Myocyte (in vitro differentiated cells): ENCODE data around the gene KLF6. TPM values are rescaled to one million over a fixed set of nuclear protein-coding genes. Genes with fewer than 3 reads are reported as not detected.

Experiments used
- DNase-seq: peaks from one replicate; pipeline ENCODE4 v3.0.0-alpha.2; 2012; ENCODE audit warnings: low read depth
- total RNA-seq: library from RNA; depleted of rRNA; stranded (reverse); fragments of >200 nt; gene quantifications from 2 replicates; pipeline ENCODE4 v1.2.3, GENCODE V29; 2014

Gene KLF6
- total RNA-seq, 1 donor from 2014 or later = 14.9 TPM

DNA sequence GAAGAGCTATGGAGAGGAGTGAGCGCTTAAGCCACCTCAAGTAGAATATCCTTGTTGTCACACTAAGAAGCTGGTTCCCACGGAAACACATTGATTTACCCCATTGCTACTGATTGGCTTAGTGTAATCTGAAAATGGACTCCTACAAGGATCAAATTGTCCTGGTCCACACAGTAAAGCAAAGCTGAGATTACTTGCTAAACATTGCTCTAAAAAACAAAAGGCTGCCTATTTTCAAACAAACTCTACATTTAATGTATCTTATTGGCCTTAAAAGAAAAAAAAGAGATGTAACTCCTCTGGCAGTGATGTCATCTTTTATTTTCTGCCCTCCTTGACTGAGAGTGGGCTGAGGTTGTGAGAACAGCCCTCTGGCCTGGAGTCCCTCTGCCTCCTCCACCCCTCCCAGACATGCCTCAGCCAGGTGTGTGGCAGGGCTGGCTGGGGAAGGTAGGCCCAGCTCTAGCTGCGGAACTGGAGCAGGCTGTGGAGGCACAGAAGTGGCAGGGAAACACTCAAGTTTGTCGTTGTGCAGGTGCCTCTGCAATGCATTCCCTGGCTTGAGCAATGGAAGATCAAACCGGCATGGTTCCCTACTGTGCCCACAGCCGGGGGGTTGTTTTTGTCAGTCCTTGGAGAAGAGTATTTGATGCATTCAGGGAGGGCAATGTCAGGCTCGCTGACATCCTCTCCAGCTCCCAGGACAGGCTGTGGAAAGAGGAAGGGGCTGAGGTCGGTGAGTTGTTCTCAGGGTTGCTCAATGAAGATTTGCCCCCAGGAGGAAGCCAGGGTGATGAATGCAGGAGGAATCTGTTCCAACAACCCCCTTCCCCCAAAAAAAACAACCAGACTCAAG lies 9.1 kb downstream of the KLF6 start:
- peak; percentile 65 for DNase-seq

DNA sequence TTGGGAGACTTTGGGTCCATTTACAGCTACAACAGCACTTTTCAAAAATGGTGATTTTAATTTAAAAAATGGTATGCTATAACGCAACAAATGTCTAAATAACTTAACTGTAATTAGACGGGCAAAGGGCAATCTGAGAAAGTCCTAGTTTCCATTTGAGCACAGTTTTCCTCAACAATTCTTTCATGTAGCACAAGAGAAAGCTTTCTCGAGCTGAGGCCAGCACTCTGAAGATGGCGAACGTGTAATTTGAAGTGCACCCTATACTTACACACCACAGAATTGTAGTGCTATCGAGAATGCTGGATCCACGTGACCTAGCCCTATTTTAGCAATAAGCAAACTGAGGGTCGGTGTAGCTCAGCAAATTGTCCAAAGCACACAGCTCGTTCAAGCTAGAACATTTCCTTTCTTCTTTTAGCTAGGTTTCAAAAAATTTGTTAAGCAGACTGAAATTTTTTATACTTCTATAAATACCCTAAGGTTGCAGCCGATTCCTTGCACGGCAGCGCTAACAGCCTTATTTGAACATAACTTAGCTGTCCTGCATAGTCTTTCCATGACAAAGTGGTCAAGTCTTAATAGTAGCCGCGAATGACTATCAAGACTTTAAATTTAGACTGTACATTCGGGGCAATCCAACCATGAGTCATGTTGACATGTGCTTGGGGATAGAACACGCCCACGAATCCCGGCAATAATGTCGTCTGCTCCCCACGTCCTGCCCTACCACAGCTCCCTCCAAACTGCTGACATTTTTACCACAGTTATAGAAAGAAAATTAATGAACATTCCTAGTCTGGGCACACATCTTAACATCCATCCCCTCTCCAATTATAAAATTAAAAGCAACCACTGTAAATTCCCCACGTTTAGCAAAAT lies 10.0 kb downstream of the KLF6 start:
- peak; percentile 88 for DNase-seq

DNA sequence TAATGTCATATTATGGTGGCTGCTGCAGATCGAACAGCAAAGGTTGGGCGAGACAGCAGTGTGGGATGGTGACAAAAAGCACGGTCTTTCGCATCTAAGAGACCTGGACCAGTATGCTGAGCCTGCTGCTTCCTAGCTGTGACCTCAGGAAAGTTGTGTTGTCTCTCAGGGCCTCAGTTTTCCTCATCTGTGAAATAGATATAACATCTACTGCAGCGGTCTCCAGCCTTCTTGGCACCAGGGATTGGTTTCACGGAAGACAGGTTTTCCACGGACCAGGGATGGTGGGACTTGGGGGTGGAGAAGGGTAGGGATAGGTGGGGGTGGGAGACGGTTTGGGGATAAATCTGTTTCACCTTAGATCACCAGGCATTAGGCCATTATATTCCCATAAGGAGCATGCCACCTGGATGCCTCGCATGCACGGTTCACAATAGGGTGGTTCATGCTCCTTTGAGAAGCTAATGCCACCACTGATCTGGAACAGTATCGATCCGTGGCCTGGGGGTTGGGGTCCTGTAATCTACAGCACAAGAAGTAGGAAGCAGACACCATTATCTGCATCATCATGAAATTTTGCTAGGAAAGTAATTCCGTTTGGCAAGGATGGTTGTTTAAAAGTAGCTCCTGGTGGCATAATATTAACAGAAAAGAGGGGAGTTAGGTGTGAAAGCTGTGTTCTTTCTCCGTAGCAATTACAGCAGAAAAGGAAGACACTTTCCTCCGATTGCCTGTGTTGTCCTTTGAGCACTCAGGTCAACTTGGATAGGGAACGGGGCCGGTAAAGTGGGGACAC lies 10.8 kb downstream of the KLF6 start:
- no peak for DNase-seq

DNA sequence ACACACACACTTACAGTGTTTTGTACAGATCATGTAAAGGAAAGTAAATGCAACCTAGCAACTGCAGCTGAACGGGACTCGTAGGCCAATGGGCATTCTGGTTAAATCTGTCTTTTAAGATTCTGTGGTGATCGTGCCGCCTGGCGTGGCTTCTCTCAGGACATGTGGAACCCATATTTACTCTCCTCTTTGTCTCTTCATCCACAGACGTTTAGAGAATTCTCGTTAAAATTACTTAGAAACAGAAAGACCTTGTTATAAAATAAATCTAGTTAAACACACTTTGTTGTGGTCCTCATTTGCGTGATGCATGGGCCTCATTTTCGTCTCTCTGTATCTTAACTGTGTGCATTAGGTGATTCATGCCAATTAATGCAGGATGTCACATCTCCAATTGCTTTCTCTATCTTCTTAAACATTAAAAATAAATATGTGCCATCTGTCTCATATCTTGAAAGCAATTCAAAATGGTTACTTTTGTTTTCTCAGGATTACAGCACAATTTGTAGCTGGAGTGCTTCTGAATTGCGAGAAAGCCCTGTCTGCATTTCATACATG lies 11.5 kb downstream of the KLF6 start:
- no peak for DNase-seq

DNA sequence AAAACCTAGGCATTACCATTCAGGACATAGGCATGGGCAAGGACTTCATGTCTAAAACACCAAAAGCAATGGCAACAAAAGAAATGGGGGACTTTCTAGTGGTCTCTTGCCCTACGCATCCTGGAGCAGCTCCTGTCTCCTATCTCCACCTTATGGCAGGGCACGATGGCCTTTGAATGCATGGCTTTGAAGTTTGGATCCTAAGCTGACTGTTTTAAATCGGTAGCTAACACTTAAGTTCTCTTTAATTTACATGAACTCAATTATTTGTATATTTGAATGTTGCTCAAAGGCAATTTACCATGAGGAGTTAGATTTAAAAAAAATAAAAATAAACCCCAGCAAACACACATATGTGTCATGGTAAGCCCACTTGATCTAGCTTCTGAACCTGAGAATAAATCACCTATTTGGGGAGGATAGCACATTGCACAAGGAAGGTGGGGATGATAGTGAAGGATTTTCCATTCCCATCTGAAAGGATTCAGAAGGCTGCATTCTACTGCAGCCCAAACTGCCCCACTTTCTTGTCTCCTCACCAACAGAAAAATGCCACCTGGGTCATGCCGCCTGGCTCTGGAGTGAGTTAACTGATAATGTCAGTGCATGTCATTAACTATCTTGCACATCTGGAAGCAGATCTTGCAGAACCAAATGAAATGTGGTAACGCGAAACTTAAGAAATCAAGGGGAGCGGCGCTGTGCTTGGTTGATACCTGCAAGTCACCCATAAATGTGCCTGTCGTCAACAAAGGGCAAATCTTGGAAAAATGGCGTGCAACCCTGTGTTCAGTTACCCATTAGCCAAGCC lies 12.4 kb downstream of the KLF6 start:
- DNase-seq = no peak

DNA sequence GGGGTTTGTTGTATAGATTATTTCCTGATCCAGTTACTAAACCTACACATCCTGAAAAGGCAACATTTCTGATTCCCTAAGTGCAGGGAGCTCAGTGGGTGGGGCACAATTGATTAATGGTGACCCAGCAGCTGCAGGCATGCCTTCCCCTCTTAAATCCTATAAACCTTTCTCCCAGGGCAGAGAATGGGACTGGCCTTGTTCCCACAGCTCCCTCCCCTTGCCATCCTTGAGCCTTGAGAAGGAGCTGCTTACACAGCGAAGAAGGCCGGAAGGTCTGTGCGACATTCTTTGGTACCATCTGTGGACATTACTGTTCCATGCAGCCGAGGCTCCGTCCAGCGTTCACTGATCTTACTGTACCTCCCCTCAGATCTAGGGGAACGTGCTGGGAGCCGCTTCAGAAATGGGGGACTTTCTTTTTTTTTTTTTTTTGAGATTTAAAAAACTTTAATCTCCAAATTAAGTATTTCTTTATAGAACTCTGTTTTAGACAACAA lies 14.3 kb downstream of the KLF6 start:
- no peak for DNase-seq

DNA sequence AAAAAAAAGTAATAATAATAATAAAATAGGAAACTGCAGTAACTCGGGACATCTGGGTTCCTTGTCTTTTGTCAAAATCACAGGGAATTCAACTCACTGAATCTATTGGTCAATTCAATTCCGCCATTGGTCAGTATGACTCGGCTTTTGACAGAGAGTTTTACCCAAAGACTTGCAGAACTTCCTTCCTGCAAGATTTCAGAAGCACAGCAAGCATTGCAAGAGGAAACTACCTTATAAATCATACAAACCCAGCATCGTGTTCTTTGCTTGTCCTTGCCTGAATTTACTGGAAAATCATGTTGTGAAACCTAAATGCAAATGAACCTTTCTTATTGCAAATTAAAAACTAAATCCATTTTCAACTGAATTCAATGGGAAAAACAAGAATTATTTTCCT lies 15.5 kb downstream of the KLF6 start:
- no peak for DNase-seq

DNA sequence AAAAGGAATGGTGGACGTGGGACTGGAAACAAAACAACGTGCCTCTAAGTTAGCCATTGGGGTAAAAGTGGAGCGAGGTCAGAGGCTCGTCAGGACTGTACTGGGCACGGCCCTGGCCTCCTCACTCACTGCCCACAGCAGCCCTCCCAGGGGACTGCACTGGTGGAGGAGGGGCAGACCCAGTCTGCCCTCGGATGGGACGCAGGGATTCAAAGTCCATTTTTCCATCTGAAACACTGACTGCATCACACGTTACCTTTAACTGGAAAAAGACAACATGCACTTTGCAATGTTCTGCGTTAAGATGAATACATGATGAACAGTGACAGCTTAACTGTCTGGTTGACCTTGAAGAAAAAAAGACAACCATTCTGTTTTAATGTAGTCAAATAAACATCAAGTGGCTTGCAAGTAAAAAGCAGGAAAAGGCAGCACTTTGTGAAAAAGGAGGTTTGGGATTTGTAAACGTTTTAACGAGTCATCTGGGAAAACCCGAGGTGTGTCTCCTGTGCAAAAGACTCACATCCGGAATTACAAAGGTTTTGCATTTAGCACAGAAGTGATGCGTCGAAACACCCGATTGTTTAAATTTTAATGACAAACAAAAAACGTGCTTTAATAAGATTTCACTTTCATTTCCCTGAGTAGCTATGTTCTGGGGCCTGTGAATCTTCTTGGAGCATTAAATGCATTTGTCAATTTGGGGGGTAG lies 18.8 kb downstream of the KLF6 start:
- no peak for DNase-seq

DNA sequence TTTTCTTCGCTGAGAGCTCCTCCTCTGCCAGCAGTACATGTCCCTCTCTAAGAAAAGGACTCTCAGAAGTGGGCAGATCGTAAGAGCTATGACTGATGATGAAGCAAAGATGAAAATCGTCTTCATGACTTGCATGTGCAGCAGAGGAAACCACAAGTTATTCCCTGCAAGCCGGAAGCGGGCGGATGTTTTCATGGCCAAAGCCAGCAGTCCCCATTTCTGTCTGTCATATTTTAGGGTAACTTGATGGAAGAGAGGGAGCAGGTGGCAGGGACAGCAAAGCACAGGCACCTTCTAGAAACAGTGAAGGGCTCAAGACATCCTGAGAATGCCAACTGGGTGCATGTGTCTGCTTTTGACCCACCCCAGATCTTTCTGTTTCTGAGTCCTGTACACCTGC lies 19.9 kb downstream of the KLF6 start:
- DNase-seq = peak; percentile 40

DNA sequence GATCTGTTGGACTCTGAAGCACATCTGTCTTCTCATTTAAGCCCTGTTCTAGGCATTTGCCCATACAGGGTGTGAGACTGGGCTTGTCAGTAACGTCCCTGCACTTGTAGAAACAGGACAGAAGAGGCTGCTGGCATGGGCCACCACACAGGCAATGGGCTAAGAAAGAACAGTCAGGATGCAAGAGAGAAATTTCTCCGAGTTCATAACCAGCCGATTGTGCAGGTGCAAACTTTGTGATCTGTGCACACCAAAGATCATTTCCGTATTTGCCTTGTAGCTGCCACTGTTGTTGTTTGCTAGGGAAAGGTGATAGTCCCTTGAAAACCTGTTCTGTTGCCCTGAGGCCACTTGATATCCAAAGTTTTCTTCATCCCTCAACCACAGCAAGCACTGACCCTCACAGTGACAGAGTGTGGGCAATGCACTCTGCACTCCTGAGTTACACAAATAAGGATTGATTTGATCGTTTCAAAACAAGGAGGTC lies 20.3 kb downstream of the KLF6 start:
- DNase-seq = no peak

DNA sequence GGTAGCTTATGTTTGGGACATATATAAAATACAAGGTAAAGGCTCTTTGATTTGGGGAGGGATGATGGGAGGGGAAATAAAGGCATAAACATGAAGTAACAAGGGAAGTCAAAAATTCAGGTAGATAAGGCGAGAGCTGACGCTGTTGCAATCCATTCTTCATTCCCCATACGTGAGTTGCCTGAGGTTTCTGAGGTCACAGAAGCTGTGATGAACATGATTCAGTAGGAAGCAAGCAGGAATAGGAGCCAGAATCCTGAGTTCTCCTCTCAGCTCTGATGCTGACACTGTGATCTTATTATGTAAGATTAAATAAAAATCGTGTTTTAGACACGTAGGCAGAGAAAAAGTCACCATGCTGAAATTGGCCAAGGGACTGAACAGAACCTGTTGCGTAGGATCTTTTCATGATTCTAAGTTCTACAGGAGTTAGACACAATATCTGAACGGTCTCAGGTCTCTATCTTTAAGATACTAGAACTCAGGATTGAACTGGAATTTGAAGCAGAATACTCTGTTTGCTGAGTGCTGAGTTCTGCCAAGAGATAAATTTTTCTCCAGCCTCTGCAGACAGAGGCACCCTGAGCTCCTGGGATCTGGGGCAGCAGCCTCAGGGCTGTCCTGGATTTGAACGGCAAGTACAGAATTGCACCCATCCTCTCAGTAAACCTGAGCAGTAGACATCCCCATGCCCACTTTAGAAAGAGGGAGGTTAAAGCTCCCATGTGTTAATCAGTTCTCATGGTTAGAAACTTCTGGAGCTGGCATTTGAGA lies 21.0 kb downstream of the KLF6 start:
- peak; percentile 58 for DNase-seq

DNA sequence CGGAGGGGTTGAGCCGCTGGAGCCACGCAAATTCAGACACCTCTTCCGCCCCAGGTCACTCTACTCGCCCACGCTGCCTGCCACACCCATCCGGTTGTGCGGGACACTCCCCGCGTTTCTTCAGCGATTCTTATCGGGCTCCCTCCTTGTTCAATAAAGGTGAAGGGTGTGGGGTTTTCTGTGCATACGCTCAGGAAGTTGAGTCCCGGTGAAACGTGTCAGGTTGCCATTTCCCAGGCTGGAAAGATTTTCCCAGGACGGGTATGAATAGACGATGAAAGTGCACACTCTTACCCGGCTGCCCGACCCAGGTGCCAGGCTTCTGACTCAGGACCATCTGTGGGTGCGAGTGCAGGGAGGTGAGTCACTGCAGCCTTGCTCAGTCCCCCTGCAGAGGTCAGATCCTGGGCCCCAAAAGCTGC lies 22.0 kb downstream of the KLF6 start:
- peak; percentile 61 for DNase-seq

DNA sequence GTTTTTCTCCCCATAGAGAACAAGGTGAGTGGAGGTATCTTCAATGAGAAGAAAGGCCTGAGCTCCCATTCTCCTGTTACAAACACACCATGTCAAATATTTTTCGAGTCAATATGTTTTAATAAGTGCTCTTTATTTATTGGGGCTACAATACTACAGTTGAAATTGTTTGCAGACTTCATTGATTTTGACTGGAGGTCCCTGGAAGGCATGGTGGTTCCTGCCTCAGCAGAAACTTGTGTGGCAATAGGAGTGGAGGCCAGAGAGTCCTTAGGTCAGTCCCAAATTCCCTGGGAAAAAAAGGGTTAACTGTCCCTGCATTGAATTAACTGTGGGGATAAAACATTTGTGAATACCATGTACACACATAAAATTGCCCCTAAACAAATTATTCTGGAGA lies 22.7 kb downstream of the KLF6 start:
- DNase-seq = no peak

DNA sequence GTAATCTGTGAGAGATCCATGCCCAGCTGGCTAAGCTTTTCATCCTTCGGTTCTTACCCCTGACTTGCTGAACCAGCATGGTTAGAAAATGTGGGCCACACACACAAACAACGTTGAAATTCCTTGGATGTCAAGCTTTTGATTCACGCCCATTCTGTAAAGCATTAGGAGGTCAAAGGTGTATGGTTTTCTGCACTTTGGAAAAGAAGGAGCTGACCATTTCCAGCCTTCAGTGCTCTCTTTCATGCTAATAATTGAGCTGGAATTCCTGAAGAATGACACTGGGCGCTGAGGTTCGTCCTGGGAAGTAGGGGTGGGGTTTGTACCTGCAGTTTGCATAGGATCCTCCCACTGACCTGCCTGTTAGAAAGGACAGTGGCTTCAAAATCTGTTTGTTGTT lies 23.1 kb downstream of the KLF6 start:
- DNase-seq = no peak

DNA sequence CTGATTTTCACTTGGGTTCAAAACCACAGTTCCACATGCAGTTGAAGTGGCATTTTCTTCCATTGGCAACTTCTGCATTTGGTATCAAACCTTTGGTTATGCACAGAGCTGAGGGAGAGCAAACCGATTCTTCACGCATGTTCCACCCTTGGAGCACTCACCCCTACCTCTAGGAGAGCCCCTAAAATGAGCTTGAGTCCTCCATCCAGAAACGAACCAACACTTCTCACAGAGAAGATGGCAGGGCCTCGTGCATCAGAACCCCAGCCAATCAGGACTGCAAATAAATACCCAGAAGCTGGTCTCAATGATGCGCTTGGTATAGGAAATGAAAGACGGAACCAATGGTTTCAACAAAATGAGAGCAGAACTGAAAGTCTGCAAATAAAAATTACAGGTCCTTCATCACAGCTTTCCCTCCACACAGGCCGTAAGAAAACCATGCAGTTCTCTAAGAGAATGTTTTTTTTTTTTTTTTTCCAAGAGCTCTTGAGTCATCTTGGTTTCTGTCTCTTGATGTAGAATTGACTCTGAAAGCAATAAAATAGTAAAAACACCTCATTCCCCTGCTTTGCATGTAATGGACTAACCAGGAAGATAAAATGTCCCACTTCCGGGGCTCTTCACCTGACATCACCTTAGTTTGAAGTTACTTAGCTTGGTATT lies 23.9 kb downstream of the KLF6 start:
- no peak for DNase-seq

DNA sequence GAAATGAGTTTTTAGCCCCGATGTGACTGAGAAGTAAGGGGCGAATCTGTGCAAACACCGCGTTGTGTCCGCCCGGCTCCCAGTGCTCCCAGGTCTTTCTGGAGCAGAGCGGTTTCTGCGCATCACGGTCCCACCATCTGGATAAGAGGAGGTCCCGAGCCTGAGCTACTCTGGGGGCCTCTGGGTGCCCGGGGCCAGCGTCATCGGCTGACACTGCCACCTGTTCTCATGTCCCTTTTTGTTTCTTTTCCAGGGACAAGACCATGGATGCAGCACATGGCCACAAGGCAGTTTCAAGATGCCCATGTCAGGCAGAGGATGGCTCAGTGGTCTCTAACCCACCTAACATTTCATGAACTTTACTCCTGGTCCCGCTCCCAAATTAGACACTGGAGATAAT lies 24.9 kb downstream of the KLF6 start:
- no peak for DNase-seq

DNA sequence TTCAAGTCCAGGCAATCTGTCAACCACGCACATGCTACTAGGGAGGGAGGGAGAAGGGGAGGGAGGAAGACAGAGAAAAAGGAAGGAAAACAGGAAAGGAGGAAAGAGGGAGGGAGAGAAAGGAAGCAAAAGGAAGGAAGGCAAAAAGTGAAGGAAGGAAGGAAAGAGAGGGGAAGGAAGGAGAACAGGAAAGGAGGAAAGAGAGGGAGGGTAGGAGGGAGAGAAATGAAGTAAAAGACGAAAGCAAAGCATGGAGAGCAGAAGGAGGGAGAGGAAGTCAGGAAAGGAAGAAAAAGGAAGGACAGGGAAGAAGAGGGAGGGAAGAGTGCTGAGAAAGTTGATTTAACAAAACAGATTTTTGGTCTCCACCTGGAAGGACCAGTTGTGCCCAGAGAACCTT lies 25.6 kb downstream of the KLF6 start:
- no peak for DNase-seq

DNA sequence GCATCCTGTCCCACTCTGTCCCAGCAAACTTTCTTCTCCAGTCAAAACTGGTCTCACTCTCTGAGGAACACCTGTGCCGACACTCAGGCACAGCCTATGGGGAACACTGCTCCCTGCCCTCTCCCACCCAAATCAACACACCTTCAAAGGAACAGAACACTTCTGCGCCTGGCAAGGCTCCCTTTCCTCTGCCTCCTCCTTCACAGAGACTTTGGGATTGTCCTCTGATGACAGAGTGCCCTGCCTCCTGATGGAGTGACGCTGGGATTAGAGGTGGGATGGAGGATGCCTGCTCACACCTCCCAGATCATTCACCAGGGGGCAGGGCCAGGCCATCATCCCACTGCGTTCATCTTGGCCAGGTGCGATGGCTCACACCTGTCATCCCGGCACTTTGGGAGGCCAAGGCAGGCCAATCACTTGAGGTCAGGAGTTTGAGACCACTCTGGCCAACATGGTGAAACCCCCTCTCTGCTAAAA lies 26.5 kb downstream of the KLF6 start:
- DNase-seq = no peak
